DND-41 (cell line): ENCODE measurements around the gene FLNB.

Source experiments
- EZH2 ChIP-seq: IDR thresholded peaks from 3 replicates; pipeline ENCODE4 v1.6.1; 2012; ENCODE audit warnings: borderline replicate concordance, low read depth, mild to moderate bottlenecking, moderate library complexity, low read length, inconsistent platforms; ENCODE audit not compliant: severe bottlenecking
- TF ChIP-seq, protein P1 (sequence below): IDR thresholded peaks from 2 replicates; pipeline ENCODE4 v1.5.1; 2012; ENCODE audit warnings: borderline replicate concordance, low read length, moderate library complexity, mild to moderate bottlenecking; ENCODE audit not compliant: poor library complexity, severe bottlenecking; ENCODE audit errors: extremely low read depth

DNA sequence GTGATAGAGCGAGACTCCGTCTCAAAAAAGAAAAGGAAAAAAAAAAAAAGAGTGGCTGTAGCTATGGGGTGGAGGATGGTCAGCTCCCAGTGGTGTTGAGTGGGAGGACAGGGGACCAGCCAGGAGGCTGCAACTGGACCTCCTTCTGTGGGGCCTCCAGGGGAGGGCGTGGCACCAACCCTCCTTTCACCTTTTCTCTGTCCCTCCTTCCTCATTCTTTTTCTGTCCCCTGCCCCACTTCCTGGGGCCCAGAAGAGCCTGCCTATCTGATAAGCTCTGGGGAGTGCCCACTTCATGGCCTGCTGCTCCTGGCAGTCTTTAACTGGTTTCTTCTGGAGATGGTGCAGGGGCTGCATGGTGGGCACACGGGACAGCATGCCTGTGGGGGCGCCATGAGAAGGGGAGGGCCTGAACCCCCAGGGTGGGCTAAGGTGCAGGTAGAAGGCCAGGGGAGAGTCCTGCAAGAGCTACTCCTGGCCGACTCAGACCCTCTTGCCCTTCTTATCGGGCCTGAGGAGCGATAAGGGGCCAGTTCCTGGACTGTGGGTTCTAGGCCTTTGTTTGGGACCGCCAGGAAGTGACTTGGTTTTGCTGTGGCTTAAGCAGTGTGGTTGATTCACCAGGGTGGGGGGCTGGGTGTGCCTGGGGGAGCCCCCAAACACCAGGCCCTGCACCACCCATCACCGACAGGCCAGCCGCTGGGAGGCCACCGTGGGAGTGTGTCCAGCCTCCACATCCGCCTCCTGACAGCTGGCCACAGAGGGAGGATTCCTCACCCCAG is 49.4 kb upstream of the FLNB start:
- TF ChIP-seq, protein P1, sequence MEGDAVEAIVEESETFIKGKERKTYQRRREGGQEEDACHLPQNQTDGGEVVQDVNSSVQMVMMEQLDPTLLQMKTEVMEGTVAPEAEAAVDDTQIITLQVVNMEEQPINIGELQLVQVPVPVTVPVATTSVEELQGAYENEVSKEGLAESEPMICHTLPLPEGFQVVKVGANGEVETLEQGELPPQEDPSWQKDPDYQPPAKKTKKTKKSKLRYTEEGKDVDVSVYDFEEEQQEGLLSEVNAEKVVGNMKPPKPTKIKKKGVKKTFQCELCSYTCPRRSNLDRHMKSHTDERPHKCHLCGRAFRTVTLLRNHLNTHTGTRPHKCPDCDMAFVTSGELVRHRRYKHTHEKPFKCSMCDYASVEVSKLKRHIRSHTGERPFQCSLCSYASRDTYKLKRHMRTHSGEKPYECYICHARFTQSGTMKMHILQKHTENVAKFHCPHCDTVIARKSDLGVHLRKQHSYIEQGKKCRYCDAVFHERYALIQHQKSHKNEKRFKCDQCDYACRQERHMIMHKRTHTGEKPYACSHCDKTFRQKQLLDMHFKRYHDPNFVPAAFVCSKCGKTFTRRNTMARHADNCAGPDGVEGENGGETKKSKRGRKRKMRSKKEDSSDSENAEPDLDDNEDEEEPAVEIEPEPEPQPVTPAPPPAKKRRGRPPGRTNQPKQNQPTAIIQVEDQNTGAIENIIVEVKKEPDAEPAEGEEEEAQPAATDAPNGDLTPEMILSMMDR, result no peak
- TF ChIP-seq EZH2, result no peak
